CD4-positive, alpha-beta T cell treated with Interferon gamma for 1 hour (primary cell): Measurements from ENCODE around the gene ANXA5.

Experiments used
- DNase-seq: peaks from one replicate; pipeline ENCODE4 v3.0.0-alpha.2; 2020

Gene ANXA5

DNA sequence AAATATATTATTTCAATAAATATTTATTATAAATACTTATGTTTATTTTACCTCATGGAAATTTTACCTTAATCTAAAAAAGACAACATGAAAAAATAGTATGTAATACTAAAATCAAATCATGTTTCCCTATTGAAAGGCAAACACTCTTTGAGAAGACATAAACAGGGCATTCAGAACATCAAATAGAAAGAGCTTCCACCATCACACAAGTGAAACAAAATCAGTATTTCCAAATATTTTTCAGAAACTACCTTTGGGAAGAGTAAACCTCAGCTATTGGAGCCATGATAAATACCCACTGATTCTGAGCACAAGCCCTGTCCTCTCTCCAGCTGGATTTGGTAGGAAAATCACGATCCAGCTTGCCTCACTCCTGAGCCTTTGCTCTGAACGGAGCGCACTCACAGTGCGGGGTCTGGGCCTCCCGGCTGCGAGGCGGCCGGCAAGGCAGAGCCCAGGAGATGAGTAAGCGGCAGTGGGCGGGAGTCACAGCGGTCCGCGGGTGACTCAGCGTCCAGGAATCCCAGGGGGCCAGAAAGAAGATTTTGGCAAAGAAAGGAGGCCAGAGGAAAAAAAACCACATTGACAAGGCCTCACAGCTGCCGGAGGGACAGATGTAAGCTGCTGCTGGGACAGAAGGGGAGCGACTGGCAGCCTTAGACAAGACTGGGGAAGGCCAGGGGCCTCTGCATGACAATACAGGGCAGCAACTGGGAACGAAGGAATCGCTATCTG, 14.7 kb upstream of the ANXA5 start:
- DNase-seq: peak; percentile 31

DNA sequence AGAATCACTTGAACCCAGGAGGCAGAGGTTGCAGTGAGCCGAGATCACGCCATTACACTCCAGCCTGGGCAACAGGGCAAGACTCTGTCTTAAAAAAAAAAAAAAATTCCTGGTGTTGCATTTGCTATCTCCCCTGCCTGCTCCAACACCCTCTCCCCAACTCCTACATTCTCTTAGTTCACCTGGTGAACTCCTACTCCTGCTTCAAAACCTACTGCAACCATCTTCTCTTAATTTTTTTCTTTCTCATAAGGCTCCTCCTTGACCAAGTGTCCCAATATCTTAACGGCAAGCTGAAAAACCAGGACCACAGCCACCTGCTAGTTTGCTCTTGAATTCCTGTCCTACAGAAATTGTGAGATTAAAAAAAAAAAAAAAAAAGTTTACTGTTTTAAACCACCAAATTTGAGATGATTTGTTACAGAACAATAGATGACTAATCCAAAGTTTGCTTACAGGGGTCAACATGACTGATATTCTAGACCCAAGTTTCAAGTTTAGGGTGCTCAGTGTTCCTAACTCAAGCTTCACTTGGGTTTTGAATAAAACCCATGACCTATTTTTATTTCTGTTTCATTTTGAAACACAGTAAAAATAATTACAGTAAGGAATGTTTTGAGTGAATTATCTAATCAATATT, 13.1 kb upstream of the ANXA5 start:
- DNase-seq: no peak

- DNase-seq: no peak
Observed at GRCh38 chr4:121707344-121707743, 10.6 kb upstream of the ANXA5 start.

DNA sequence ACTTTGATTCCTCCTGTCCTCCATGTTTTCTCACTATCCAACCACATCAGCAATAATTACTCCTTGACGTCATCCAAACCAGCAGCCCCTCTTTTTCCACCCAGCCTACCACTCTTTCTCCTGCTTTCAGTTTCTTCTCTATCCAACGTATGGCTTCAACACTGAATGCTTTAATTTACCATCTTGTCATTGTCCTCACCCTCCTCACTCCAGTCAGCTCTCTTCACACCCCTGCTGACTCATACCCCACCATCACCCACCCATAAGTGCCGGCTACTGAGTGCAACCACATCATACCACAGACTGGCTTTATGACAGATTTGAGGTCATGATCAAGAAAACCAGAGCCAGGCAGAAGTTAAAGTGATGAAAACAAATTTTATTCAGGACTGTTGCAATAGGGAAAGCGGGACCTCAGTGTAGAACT, 9.8 kb upstream of the ANXA5 start:
- DNase-seq: peak; percentile 48

- DNase-seq: no peak
Observed at GRCh38 chr4:121705521-121705920, 8.7 kb upstream of the ANXA5 start.

- DNase-seq: no peak
Observed at GRCh38 chr4:121702136-121702535, 5.4 kb upstream of the ANXA5 start.

DNA sequence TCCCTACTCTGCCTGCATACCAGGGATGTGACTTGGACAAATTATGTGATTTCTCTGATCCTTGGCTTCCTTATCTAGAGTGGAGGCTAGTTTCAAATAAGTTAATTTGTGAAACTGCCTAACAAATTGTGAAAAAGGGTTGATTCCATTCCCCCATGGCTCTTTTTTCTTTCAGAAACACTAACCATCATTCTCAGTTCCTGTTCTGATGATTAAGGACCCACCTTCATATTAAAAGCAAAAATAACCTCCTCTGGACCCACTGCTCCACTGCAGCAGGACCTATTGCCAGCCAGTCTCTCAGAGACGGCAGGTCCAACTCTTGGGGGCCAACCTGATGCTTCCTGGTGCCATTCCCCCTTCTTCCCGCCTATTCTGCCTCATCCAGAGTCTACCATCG, 4.5 kb upstream of the ANXA5 start:
- no peak for DNase-seq

- DNase-seq: no peak
Observed at GRCh38 chr4:121698236-121698671, 1.5 kb upstream of the ANXA5 start.

- DNase-seq: no peak
Observed at GRCh38 chr4:121697564-121697963, 784 bp upstream of the ANXA5 start.

- DNase-seq: peak; percentile 78
Observed at GRCh38 chr4:121696170-121696580, 605 bp downstream of the ANXA5 start.

DNA sequence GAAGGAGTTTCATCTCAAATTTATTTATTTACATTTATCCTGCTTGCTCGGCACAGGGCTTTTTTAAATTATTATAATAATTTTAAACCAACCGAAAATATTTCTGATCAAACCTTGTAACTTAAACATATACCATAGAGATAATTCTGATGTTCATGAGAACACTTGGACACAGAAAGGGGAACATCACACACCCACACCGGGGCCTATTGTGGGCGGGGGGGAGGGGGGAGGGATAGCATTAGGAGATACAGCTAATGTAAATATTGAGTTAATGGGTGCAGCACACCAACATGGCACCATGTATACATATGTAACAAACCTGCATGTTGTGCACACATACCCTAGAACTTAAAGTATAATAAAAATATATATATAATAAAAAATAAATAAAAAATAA, 2.9 kb downstream of the ANXA5 start:
- no peak for DNase-seq

DNA sequence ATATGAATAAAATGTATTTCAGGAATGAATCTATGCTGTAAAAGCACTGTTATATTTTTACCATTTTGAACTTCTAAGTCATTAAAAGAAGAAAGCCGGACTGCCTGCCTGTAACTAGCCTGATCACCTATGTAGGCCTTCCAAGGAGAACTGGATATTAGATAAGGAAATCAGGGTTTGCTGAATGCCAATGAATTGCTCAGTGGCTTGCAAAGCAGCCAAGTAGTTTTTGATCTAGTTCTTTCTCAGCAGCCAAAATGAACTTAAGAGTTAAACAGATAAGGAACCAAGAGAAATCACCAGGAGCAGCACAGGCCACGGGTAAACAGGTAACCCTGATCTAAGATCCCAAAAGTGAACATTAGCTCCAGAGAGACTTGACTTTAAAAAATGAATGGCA, 3.3 kb downstream of the ANXA5 start:
- DNase-seq: no peak

DNA sequence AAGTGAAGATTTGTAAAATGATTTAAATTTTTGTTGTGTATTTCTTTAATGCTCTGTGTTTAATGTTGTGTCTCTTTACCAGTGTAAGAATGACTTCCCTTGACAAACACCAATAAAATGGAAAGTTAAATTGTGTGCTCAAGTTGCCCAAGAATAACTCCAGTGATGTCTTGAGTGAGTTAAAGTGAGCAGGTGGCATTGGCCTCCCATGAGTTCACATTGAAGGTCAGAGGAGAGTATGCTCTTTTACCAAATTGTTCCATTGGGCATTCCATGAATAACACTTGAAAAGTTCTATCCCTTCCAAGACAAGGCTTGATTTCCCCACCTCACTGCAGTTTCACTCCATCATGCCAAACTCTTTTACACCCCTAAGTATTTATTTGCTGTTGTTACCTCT, 4.5 kb downstream of the ANXA5 start:
- DNase-seq: no peak

DNA sequence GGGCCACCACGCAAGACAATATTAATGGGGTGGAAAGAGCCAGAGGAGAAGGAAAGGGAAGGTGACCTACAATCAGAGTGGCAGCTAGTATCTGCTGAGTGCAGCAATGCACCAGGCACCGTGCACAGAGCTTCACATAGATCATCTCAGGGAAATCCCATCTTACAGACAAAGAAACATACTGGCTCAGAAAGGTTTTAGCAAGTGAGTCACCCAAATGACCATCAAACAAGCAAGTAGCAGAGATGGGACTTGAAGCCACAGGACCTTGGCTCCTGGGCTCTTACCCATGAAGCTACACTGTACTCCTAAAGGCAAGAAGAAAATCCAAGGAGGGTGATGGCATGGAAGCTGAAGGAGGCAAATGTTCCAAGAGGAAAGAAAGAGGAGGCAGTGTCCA, 6.8 kb downstream of the ANXA5 start:
- DNase-seq: no peak

GRCh38 chr4:121688701-121689100, 8.1 kb downstream of the ANXA5 start:
- DNase-seq: no peak

DNA sequence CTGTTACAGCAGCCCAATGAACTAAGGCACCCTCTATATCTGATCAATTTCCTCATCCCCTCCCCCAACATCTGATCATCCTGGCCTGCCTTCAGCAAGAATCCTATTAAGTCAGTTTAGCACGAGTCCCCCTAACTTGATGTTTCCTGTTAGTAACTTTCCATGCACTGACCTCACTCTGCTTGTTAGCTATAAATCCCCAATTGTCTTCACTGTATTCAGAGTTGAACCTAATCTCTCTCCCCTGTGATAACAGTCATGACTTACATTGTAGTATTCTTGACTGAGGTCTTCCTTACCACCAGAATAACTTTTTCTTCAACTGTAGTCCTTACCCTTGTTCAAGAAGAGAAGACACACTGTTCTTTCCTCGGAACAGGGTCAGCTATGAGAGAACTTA, 8.5 kb downstream of the ANXA5 start:
- no peak for DNase-seq

- DNase-seq: no peak
Observed at GRCh38 chr4:121686255-121686654, 10.5 kb downstream of the ANXA5 start.

DNA sequence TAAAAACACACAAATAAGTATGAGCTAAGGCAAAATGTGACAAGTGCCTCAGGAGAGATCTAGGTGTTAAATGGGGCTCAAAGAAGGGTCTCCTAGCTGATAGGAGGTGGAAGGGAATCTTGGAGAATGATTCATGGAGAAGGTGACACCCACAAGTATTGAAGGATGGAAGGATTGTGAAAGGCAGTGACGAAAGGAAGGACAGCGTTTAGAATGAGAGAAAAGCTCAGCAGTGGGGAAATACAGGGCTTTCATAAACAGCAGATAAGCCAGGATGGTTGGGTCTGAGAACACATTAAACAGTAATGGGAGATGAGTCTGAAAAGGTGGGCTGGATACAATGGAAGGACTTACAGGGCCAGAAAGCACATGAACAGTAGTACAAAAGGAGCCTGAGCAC, 11.5 kb downstream of the ANXA5 start:
- no peak for DNase-seq

GRCh38 chr4:121684561-121684960, 12.2 kb downstream of the ANXA5 start:
- no peak for DNase-seq

- no peak for DNase-seq
Observed at GRCh38 chr4:121684016-121684415, 12.8 kb downstream of the ANXA5 start.

DNA sequence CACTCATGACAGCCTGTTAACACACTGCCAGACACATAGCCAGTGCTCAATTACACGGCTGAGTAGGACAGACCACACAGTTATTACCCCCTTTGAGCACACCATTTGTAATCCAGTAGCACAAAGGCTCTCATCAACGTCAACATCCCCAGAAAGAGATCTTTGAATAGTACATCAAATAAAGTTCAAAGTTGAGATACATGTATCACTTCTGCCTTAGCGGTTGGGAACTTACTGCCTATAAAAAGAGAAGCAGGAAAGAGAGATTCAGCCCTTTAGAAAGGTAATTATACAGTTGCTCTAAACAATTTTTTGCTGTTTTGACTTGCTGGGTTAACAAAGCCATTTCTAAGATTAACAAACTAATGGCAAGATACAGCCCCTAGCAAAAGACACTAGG, 16.2 kb downstream of the ANXA5 start:
- DNase-seq: no peak

DNA sequence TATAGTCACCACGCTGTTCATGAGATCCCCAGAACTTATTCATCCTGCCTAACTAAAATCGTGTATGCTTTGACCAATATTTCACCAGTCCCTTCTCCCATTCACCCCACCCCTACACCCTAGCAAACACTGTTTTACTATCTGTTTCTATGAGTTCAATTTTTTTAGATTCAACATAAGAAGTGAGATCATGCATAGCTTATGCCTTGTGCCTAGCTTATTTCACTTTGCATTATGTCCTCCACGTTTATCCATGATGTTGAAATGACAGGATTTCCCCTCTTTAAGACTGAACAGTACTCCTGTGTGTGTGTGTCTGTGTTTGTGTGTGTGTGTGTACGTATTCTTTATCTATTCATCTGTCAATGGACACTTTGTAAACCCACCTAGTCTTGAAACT, 16.8 kb downstream of the ANXA5 start:
- DNase-seq: no peak

DNA sequence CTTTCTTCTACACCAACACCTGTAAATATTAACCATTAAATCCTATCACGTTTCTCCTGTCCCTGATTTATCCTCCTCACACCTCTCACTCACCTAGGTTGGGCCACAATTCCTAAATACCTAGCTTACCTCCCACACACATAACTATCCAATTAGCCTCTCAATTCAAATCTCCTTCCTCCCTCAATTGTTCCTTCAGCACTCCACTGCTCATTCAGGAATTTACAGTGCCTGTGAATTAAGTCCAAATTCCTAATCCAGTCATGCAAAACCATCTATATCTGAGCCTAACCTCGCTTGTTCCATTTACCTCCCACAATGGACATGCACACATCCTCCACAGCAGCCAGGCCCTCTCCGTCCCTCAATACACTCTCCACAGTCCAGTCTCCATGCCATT, 17.5 kb downstream of the ANXA5 start:
- DNase-seq: no peak

DNA sequence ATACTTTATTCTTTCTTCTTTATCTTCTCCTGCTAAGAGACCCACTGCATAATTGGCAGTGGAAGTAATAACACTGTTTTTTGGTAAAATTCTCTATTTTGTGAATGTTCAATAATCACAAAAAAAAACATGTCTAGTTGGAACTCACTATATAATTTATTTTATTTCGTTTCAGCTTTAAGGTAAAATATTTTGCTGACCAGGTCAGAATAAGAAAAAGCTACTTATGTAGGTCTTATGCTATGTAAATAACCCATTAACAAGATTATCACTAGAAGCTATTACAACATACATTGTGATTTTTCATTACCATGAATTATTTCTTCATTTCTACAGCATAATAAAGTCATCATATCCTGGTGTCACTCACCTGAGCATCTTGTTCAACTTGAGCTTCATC, 19.3 kb downstream of the ANXA5 start:
- no peak for DNase-seq
